ENCODE measurements around the gene TPM1.

Gene TPM1

DNA sequence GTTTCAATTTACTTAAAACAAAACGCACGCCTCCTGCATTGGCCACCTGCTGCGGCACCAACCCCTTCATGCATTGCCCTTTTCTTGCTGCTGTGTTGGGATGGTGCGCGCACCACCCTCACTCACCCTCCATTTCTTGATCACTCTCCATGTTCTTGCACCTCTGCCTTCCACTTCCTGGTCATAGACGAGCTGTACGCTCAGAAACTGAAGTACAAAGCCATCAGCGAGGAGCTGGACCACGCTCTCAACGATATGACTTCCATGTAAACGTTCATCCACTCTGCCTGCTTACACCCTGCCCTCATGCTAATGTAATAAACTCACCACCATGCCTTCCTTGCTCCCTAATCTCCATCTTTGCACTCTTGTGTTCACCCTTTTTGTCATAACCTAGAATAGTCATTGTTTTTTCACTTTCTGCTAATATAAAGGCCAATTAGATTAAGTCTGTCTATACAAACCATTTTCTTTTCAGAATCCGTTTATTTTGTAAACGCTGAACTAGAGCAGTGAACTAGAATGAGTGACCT lies 21.4 kb downstream of the TPM1 start:
- TF ChIP-seq CTCF (IDR thresholded peaks at IDR 0.05): no peak
- H3K4me1 ChIP-seq (ENCODE audit: control insufficient read depth in 1 of 2, insufficient read depth in 1 of 2, low read depth in 1 of 2, low read length in 1 of 2): no peaks in the 10 kb centered on the region
- H3K4me3 ChIP-seq (ENCODE audit: low read depth in 1 of 2, low read length in 1 of 2): no peak overlapping the region

DNA sequence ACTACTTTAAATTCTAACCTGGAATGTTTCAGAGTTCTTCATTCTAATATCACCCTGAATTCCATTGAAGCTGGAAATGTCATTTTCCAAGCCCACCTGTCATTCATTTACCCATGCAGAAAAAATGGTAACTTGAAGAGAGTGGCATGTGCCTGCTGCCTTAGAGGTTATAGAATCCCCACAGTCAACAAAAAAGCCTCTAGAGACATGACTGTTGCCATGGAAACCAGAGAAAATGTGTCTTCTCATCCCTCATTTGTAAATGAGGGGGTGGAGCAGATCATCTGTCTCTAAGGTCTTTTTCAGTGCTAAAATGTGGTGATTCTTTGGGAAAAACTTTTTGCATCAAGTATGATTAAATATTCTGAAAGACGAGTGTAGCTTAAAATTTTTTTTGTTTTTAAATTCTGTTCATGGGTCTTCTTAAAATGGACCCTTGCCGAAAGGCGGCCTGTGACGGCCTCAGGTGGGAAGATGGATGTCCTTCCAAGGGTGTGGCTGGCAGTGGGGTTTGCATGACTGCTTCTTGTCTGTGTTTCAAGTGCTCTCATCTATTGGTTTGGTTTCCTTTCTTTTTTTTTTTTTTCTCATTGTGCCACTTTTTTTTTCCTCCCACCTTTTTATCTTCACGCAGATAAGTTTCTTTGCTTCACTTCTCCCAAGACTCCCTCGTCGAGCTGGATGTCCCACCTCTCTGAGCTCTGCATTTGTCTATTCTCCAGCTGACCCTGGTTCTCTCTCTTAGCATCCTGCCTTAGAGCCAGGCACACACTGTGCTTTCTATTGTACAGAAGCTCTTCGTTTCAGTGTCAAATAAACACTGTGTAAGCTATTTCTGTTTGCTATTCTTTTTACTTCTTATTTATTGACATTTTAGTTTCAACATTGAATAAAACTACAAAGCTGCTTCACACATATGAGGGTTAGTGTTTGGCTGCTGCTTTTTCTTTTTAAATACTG lies 23.0 kb downstream of the TPM1 start:
- Histone ChIP-seq H3K27ac (no peak overlapping the region), H3K27me3 (no peaks in the 10 kb centered on the region), H3K4me3 (ENCODE audit: low read depth in 1 of 2, low read length in 1 of 2) (no peak overlapping the region), H3K4me1 (ENCODE audit: control insufficient read depth in 1 of 2, insufficient read depth in 1 of 2, low read depth in 1 of 2, low read length in 1 of 2) (no peaks in the 10 kb centered on the region), H3K36me3 (peaks cover 84% of the 10 kb centered on the region), H3K9me3 (no peaks in the 10 kb centered on the region)
- TF ChIP-seq CTCF (IDR thresholded peaks at IDR 0.05): no peak

More for the DNA sequence above, 21.4 kb downstream of the TPM1 start:
- no peaks in the 10 kb centered on the region for H3K9me3 ChIP-seq
- H3K36me3 ChIP-seq: peaks cover 93% of the 10 kb centered on the region
- no peak overlapping the region for H3K27ac ChIP-seq
- no peaks in the 10 kb centered on the region for H3K27me3 ChIP-seq

- no peak overlapping the region for H3K27ac ChIP-seq
- no peaks in the 10 kb centered on the region for H3K4me1 ChIP-seq (ENCODE audit: control insufficient read depth in 1 of 2, insufficient read depth in 1 of 2, low read depth in 1 of 2, low read length in 1 of 2)
- no peaks in the 10 kb centered on the region for H3K27me3 ChIP-seq
- no peak for TF ChIP-seq CTCF (IDR thresholded peaks at IDR 0.05)
- H3K4me3 ChIP-seq (ENCODE audit: low read depth in 1 of 2, low read length in 1 of 2): no peak overlapping the region
- H3K36me3 ChIP-seq: peaks cover 84% of the 10 kb centered on the region
- H3K9me3 ChIP-seq: no peaks in the 10 kb centered on the region
These were observed 23.7 kb downstream of the TPM1 start for GRCh38 chr15:63066272-63066671.

- no peak overlapping the region for H3K4me3 ChIP-seq (ENCODE audit: low read depth in 1 of 2, low read length in 1 of 2)
- H3K27me3 ChIP-seq: no peaks in the 10 kb centered on the region
- no peaks in the 10 kb centered on the region for H3K4me1 ChIP-seq (ENCODE audit: control insufficient read depth in 1 of 2, insufficient read depth in 1 of 2, low read depth in 1 of 2, low read length in 1 of 2)
- TF ChIP-seq CTCF (IDR thresholded peaks at IDR 0.05): no peak
- peaks cover 84% of the 10 kb centered on the region for H3K36me3 ChIP-seq
- H3K27ac ChIP-seq: no peak overlapping the region
- no peaks in the 10 kb centered on the region for H3K9me3 ChIP-seq
These were observed 24.8 kb downstream of the TPM1 start for GRCh38 chr15:63067306-63067705.

DNA sequence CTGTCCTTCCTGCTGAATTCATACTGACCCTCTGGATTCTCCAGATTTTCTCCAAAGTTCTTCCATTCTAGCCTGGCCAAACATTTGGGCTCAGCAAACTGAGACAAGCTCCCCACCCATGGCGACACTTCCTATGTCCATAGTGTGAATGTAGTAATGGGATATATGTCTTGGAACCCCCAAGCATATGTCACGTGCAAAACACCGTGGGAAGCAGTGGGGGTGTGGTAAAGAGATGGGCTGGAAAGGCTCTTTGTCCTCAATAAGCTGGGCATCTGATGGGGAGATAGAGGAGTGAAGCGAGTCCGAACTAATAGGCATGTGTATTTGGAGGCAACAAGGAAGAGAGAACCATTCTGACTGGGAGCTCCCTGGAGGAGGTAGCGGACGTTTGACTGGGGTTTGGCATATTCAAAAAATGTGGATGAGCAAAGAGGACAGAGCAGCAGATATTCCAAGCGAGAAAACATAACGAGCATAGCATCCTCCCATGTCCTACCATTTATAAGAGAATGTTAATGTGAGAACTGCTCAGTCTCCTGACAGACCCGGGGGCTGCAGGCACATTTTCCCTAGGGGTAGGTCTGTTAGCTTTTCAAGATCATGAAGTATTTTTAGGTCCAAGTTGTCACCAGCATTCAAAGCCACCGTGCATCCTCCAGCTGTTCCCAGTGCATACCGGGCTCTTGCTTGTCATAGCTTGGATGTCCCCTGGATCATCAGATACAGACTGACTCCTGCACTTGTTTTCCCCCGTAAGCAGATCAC lies 25.6 kb downstream of the TPM1 start:
- Histone ChIP-seq H3K9me3 (no peaks in the 10 kb centered on the region), H3K4me3 (ENCODE audit: low read depth in 1 of 2, low read length in 1 of 2) (no peak overlapping the region), H3K4me1 (ENCODE audit: control insufficient read depth in 1 of 2, insufficient read depth in 1 of 2, low read depth in 1 of 2, low read length in 1 of 2) (no peaks in the 10 kb centered on the region), H3K27ac (no peak overlapping the region), H3K27me3 (no peaks in the 10 kb centered on the region), H3K36me3 (peaks cover 77% of the 10 kb centered on the region)
- no peak for TF ChIP-seq CTCF (IDR thresholded peaks at IDR 0.05)
